ENCODE data around the gene SAMD4B. TPM values are rescaled to one million over a fixed set of nuclear protein-coding genes. Genes with fewer than 3 reads are reported as not detected.
A peak's percentile ranks its signal among the peaks of the same experiment; 100 is the strongest.

Gene SAMD4B
- total and polyA plus RNA-seq, 2 donors from 2014 or later: 92.9 to 100 TPM

DNA sequence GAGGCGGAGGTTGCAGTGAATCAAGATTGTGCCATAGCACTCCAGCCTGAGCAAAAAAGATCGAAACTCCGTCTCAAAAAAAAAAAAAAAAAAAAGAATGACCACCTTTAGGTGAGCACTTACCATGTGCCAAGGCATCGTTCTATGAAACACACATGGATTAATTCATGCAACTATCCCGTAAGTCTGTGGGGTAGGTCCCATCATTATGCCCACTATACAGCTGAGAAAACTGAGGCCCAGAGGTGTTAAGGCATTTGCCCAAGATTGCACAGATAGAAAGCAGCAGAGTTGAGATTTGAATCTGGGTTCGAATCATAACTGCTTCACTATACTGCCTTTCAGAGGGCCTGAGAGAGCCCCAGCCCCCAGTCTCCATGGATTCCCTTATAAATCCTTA, 8.7 kb upstream of the SAMD4B start:
- intact Hi-C loops (cut with DNase I): no loop called here
- DNase-seq: no peak
- no peak overlapping the region for H3K4me3 ChIP-seq (ENCODE audit: low read length in 3 of 3)
- H3K36me3 ChIP-seq (ENCODE audit: control insufficient read depth in 2 of 3, insufficient read depth in 3 of 3, low read length in 3 of 3): no peaks in the 10 kb centered on the region
- H3K27me3 ChIP-seq (ENCODE audit: control insufficient read depth, insufficient read depth, low read length): no peaks in the 10 kb centered on the region
- no peaks in the 10 kb centered on the region for H3K4me1 ChIP-seq (ENCODE audit: control insufficient read depth in 2 of 3, insufficient read depth in 2 of 3, low read depth in 1 of 3, low read length in 3 of 3)
- H3K27ac ChIP-seq (ENCODE audit: low read depth in 2 of 2, low read length in 2 of 2): no peak overlapping the region
- TF ChIP-seq, protein P1, sequence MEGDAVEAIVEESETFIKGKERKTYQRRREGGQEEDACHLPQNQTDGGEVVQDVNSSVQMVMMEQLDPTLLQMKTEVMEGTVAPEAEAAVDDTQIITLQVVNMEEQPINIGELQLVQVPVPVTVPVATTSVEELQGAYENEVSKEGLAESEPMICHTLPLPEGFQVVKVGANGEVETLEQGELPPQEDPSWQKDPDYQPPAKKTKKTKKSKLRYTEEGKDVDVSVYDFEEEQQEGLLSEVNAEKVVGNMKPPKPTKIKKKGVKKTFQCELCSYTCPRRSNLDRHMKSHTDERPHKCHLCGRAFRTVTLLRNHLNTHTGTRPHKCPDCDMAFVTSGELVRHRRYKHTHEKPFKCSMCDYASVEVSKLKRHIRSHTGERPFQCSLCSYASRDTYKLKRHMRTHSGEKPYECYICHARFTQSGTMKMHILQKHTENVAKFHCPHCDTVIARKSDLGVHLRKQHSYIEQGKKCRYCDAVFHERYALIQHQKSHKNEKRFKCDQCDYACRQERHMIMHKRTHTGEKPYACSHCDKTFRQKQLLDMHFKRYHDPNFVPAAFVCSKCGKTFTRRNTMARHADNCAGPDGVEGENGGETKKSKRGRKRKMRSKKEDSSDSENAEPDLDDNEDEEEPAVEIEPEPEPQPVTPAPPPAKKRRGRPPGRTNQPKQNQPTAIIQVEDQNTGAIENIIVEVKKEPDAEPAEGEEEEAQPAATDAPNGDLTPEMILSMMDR (IDR thresholded peaks at IDR 0.05; ENCODE audit: borderline replicate concordance, extremely low read depth, insufficient read depth): no peak
- H3K9ac ChIP-seq (ENCODE audit: low read length in 3 of 3): no peak overlapping the region
- H3K9me3 ChIP-seq (ENCODE audit: control insufficient read depth in 2 of 3, insufficient read depth in 1 of 3, low read length in 3 of 3): no peaks in the 10 kb centered on the region
- FAIRE-seq: no peak

- Histone ChIP-seq H3K9me3 (ENCODE audit: control insufficient read depth in 2 of 3, insufficient read depth in 1 of 3, low read length in 3 of 3) (no peaks in the 10 kb centered on the region), H3K4me1 (ENCODE audit: control insufficient read depth in 2 of 3, insufficient read depth in 2 of 3, low read depth in 1 of 3, low read length in 3 of 3) (no peaks in the 10 kb centered on the region), H3K36me3 (ENCODE audit: control insufficient read depth in 2 of 3, insufficient read depth in 3 of 3, low read length in 3 of 3) (no peaks in the 10 kb centered on the region), H3K9ac (ENCODE audit: low read length in 3 of 3) (no peak overlapping the region), H3K27me3 (ENCODE audit: control insufficient read depth, insufficient read depth, low read length) (no peaks in the 10 kb centered on the region), H3K4me3 (ENCODE audit: low read length in 3 of 3) (no peak overlapping the region), H3K27ac (ENCODE audit: low read depth in 2 of 2, low read length in 2 of 2) (no peak overlapping the region)
- intact Hi-C loops (cut with DNase I): no loop called here
- TF ChIP-seq, protein P1 (IDR thresholded peaks at IDR 0.05; ENCODE audit: borderline replicate concordance, extremely low read depth, insufficient read depth): no peak
- DNase-seq: no peak
- no peak for FAIRE-seq
Observed at GRCh38 chr19:39334444-39334976, 7.7 kb upstream of the SAMD4B start.

DNA sequence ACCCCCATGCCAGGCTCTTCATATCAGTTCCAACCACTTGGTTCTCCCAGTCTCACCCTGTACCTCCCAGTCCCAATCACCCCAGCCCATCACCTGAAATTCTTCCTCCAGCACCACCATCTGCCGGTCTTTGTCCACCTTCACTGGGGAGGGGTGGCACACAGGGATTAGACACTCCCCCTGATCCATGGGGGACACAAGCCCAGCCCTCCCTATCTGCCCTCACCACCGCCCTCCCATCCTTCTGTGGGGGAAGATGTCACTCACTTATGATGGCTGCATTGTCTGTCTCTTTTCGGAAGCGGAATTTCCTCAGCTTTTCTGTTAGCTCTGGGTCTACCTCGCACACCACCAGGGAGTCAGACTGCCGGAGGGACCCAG, 7.1 kb upstream of the SAMD4B start:
- H3K4me3 ChIP-seq (ENCODE audit: low read length in 3 of 3): peak overlapping the region in 2 of 3 donors; percentile 54 to 64
- H3K36me3 ChIP-seq (ENCODE audit: control insufficient read depth in 2 of 3, insufficient read depth in 3 of 3, low read length in 3 of 3): no peaks in the 10 kb centered on the region
- DNase-seq: peak in 1 of 5 donors; percentile 12
- no peaks in the 10 kb centered on the region for H3K4me1 ChIP-seq (ENCODE audit: control insufficient read depth in 2 of 3, insufficient read depth in 2 of 3, low read depth in 1 of 3, low read length in 3 of 3)
- H3K27me3 ChIP-seq (ENCODE audit: control insufficient read depth, insufficient read depth, low read length): no peaks in the 10 kb centered on the region
- no peaks in the 10 kb centered on the region for H3K9me3 ChIP-seq (ENCODE audit: control insufficient read depth in 2 of 3, insufficient read depth in 1 of 3, low read length in 3 of 3)
- H3K9ac ChIP-seq (ENCODE audit: low read length in 3 of 3): peak overlapping the region in 2 of 3 donors; percentile 29 to 55
- FAIRE-seq: no peak
- intact Hi-C loops (cut with DNase I): no loop called here
- TF ChIP-seq, protein P1 (IDR thresholded peaks at IDR 0.05; ENCODE audit: borderline replicate concordance, extremely low read depth, insufficient read depth): no peak
- peak overlapping the region; percentile 55 to 89 for H3K27ac ChIP-seq (ENCODE audit: low read depth in 2 of 2, low read length in 2 of 2)

DNA sequence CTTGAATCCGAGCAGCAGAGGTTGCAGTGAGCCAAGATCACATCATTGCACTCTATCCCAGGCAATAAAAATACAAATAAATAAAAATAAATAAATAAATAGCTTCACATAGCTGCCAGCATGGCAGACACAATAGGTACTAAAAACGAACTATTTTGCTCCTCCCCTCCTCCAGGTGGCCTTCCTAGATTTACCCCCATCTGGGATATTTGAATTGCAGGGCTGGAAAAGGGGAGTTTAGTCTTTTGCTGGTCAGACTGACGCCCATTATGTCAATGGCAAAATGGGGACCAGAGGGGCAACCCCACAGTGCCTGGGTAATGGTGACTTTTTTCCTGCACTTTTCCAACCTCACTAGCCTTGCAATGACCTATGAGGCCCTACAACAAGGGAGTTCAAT, 5.7 kb upstream of the SAMD4B start:
- no peaks in the 10 kb centered on the region for H3K27me3 ChIP-seq (ENCODE audit: control insufficient read depth, insufficient read depth, low read length)
- TF ChIP-seq, protein P1 (IDR thresholded peaks at IDR 0.05; ENCODE audit: borderline replicate concordance, extremely low read depth, insufficient read depth): no peak
- peaks cover 4 to 7% (median 4%) of the 10 kb centered on the region in 3 donors for H3K4me1 ChIP-seq (ENCODE audit: control insufficient read depth in 2 of 3, insufficient read depth in 2 of 3, low read depth in 1 of 3, low read length in 3 of 3)
- no peak overlapping the region for H3K27ac ChIP-seq (ENCODE audit: low read depth in 2 of 2, low read length in 2 of 2)
- intact Hi-C loops (cut with DNase I): no loop called here
- H3K36me3 ChIP-seq (ENCODE audit: control insufficient read depth in 2 of 3, insufficient read depth in 3 of 3, low read length in 3 of 3): no peaks in the 10 kb centered on the region
- H3K9ac ChIP-seq (ENCODE audit: low read length in 3 of 3): no peak overlapping the region
- FAIRE-seq (no peak), DNase-seq (no peak)
- no peak overlapping the region for H3K4me3 ChIP-seq (ENCODE audit: low read length in 3 of 3)
- H3K9me3 ChIP-seq (ENCODE audit: control insufficient read depth in 2 of 3, insufficient read depth in 1 of 3, low read length in 3 of 3): no peaks in the 10 kb centered on the region
